Daoy (cell line): Measurements from ENCODE around the gene ATF7. TPM values are rescaled to one million over a fixed set of nuclear protein-coding genes. Genes with fewer than 3 reads are reported as not detected.
A peak's percentile ranks its signal among the peaks of the same experiment; 100 is the strongest.

Source experiments
- DNase-seq: peaks from one replicate; pipeline ENCODE4 v3.0.0-alpha.2; 2015; ENCODE audit warnings: low read depth
- total RNA-seq: library from RNA; depleted of rRNA; stranded (reverse); fragments of >200 nt; shearing (Covaris generic); gene quantifications from 2 replicates; pipeline ENCODE4 v1.2.3, GENCODE V29; 2014

The ATF7 gene
- total RNA-seq, 1 experiment from 2014 or later, result 4.1 TPM

- DNase-seq, result no peak
Measured at GRCh38 chr12:53594897-53595615, 31.1 kb downstream of the ATF7 start.

GRCh38 chr12:53593707-53594106 is 32.5 kb downstream of the ATF7 start:
- DNase-seq, result no peak

GRCh38 chr12:53593031-53593430 is 33.2 kb downstream of the ATF7 start:
- DNase-seq, result no peak

GRCh38 chr12:53592426-53592825 is 33.8 kb downstream of the ATF7 start:
- DNase-seq, result no peak

GRCh38 chr12:53591301-53592206 is 34.6 kb downstream of the ATF7 start:
- no peak for DNase-seq

- no peak for DNase-seq
Measured at GRCh38 chr12:53590652-53591051, 35.5 kb downstream of the ATF7 start.

- no peak for DNase-seq
Measured at GRCh38 chr12:53589915-53590314, 36.3 kb downstream of the ATF7 start.

GRCh38 chr12:53589423-53589822 is 36.8 kb downstream of the ATF7 start:
- DNase-seq, result no peak

- no peak for DNase-seq
Measured at GRCh38 chr12:53588123-53588522, 38.1 kb downstream of the ATF7 start.

- DNase-seq, result peak; percentile 4
Measured at GRCh38 chr12:53586745-53587144, 39.4 kb downstream of the ATF7 start.

- no peak for DNase-seq
Measured at GRCh38 chr12:53585448-53586125, 40.6 kb downstream of the ATF7 start.

GRCh38 chr12:53579545-53579955 is 46.6 kb downstream of the ATF7 start:
- DNase-seq, result no peak

GRCh38 chr12:53578783-53579182 is 47.4 kb downstream of the ATF7 start:
- DNase-seq, result no peak

- DNase-seq, result no peak
Measured at GRCh38 chr12:53577941-53578352, 48.2 kb downstream of the ATF7 start.

GRCh38 chr12:53575502-53576249 is 50.5 kb downstream of the ATF7 start:
- peak; percentile 15 for DNase-seq

GRCh38 chr12:53572134-53572758 is 53.9 kb downstream of the ATF7 start:
- DNase-seq, result no peak

GRCh38 chr12:53571295-53571694 is 54.9 kb downstream of the ATF7 start:
- no peak for DNase-seq

GRCh38 chr12:53568809-53569557 is 57.2 kb downstream of the ATF7 start:
- no peak for DNase-seq

GRCh38 chr12:53567961-53568808 is 58.0 kb downstream of the ATF7 start:
- no peak for DNase-seq
